ENCODE data around the gene SPATC1L. TPM values are rescaled to one million over a fixed set of nuclear protein-coding genes. Genes with fewer than 3 reads are reported as not detected.
A peak's percentile ranks its signal among the peaks of the same experiment; 100 is the strongest.
"Not testable (repeated sequence)": the region's sequence is repeated elsewhere in the genome, so short reads cannot be mapped to it uniquely, and the experiment has no call there.

SPATC1L gene
- 0.40 TPM for total RNA-seq

- ATAC-seq (no peak), DNase-seq (ENCODE audit: low spot score) (no peak)
These were observed at the start of gene SPATC1L for GRCh38 chr21:46183910-46184624. Gene SPATC1L (minus strand): TSS chr21:46184459. CDS start chr21:46182816, 1,643 bp downstream.

GRCh38 chr21:46229923-46230260 is 45.6 kb upstream of the SPATC1L start:
- ATAC-seq (no peak), DNase-seq (ENCODE audit: low spot score) (no peak)

- peak; percentile 51 for ATAC-seq
These were observed 45.1 kb upstream of the SPATC1L start for GRCh38 chr21:46229133-46229922.

GRCh38 chr21:46228345-46229051 is 44.2 kb upstream of the SPATC1L start, which contains the start of gene LSS:
Gene LSS (minus strand): TSS chr21:46228774. CDS start chr21:46228745, 29 bp downstream.
- ATAC-seq (peak; percentile 80), DNase-seq (ENCODE audit: low spot score) (peak; percentile 99)

More at GRCh38 chr21:46229133-46229922, 45.1 kb upstream of the SPATC1L start:
- DNase-seq (ENCODE audit: low spot score), result peak; percentile 66

- DNase-seq (ENCODE audit: low spot score), result no peak
- no peak for ATAC-seq
These were observed 43.6 kb upstream of the SPATC1L start for GRCh38 chr21:46227811-46228344.

GRCh38 chr21:46226920-46227599 is 42.8 kb upstream of the SPATC1L start:
- peak; percentile 45 for ATAC-seq

GRCh38 chr21:46226146-46226545 is 41.9 kb upstream of the SPATC1L start:
- ATAC-seq, result peak; percentile 15
- no peak for DNase-seq (ENCODE audit: low spot score)

More at GRCh38 chr21:46226920-46227599, 42.8 kb upstream of the SPATC1L start:
- DNase-seq (ENCODE audit: low spot score), result no peak

GRCh38 chr21:46223661-46224060 is 39.4 kb upstream of the SPATC1L start:
- ATAC-seq, result not testable (repeated sequence)

GRCh38 chr21:46223217-46223616 is 39.0 kb upstream of the SPATC1L start:
- ATAC-seq, result no peak
- DNase-seq (ENCODE audit: low spot score), result no peak

More at GRCh38 chr21:46223661-46224060, 39.4 kb upstream of the SPATC1L start:
- DNase-seq (ENCODE audit: low spot score), result not testable (repeated sequence)

- no peak for DNase-seq (ENCODE audit: low spot score)
- no peak for ATAC-seq
These were observed 38.3 kb upstream of the SPATC1L start for GRCh38 chr21:46222436-46223116.

GRCh38 chr21:46221664-46222435 is 37.6 kb upstream of the SPATC1L start:
- DNase-seq (ENCODE audit: low spot score) (no peak), ATAC-seq (no peak)

GRCh38 chr21:46220847-46221246 is 36.6 kb upstream of the SPATC1L start:
- no peak for DNase-seq (ENCODE audit: low spot score)
- ATAC-seq, result no peak

- ATAC-seq (no peak), DNase-seq (ENCODE audit: low spot score) (no peak)
These were observed 36.1 kb upstream of the SPATC1L start for GRCh38 chr21:46220275-46220810.

GRCh38 chr21:46219591-46220239 is 35.5 kb upstream of the SPATC1L start:
- no peak for DNase-seq (ENCODE audit: low spot score)
- ATAC-seq, result no peak

- no peak for ATAC-seq
- no peak for DNase-seq (ENCODE audit: low spot score)
These were observed 34.8 kb upstream of the SPATC1L start for GRCh38 chr21:46218906-46219590.

- DNase-seq (ENCODE audit: low spot score) (peak; percentile 41), ATAC-seq (no peak)
These were observed 33.4 kb upstream of the SPATC1L start for GRCh38 chr21:46217511-46218196.

- DNase-seq (ENCODE audit: low spot score), result peak; percentile 41
- ATAC-seq, result no peak
These were observed 32.0 kb upstream of the SPATC1L start for GRCh38 chr21:46216132-46216747.
